HL-60 (cell line): ENCODE results near the gene MAD1L1.

ENCODE experiments used
- CTCF ChIP-seq: IDR thresholded peaks from one replicate; pipeline ENCODE4 v1.5.1; 2011; ENCODE audit warnings: low read length, control low read depth, inconsistent platforms; ENCODE audit not compliant: insufficient read depth
- GABPA ChIP-seq: IDR thresholded peaks from 2 replicates; pipeline ENCODE4 v1.6.1; 2012; ENCODE audit warnings: low read depth
- POLR2AphosphoS5 ChIP-seq: IDR thresholded peaks from 2 replicates; pipeline ENCODE4 v1.6.1; 2012; ENCODE audit warnings: low read depth
- REST ChIP-seq: IDR thresholded peaks from 2 replicates; pipeline ENCODE4 v1.6.1; 2012; ENCODE audit warnings: low read depth; ENCODE audit not compliant: insufficient replicate concordance
- SPI1 ChIP-seq: IDR thresholded peaks from 2 replicates; pipeline ENCODE4 v1.6.1; 2012; ENCODE audit warnings: low read depth, mild to moderate bottlenecking, borderline replicate concordance

GRCh38 chr7:1975581-1975980 is 257.2 kb downstream of the MAD1L1 start:
- TF ChIP-seq CTCF (no peak), POLR2AphosphoS5 (no peak), GABPA (no peak), SPI1 (no peak), REST (no peak)
